Breast epithelium (tissue), 4 donors: ENCODE data around the gene LIPK. TPM values are rescaled to one million over a fixed set of nuclear protein-coding genes. Genes with fewer than 3 reads are reported as not detected.

Experiments used
- DNase-seq, 2 donors: peaks; one replicate each; pipeline ENCODE4 v3.0.0-alpha.2; 2019; ENCODE audit warnings: low spot score in 2 of 2
- H3K27ac ChIP-seq, 2 donors: fragments of 200-600 bp; sonication (generic) in 1 of 2; one replicate each; pipeline ENCODE4 v1.5.1; 2016 to 2019; ENCODE audit warnings: mild to moderate bottlenecking in 1 of 2
- H3K27me3 ChIP-seq, 2 donors: fragments of 200-600 bp; sonication (generic) in 1 of 2; one replicate each; pipeline versions ENCODE4 v1.5.1 to v1.6.0; 2017 to 2019; ENCODE audit warnings: control low read depth in 1 of 2, mild to moderate bottlenecking in 1 of 2
- H3K36me3 ChIP-seq: fragments of 200-600 bp; one replicate; pipeline ENCODE4 v1.5.1; 2019
- H3K4me1 ChIP-seq, 2 donors: fragments of 200-600 bp; sonication (generic); one replicate each; pipeline ENCODE4 v1.5.1; 2016 to 2019; ENCODE audit warnings: control low read depth in 1 of 2
- H3K4me3 ChIP-seq, 3 donors: fragments of 200-600 bp; sonication (generic); 1 replicate in 2 of 3; 2 replicates in 1 of 3; pipeline ENCODE4 v1.5.1; 2016 to 2019; ENCODE audit warnings: mild to moderate bottlenecking in 3 of 3, moderate library complexity in 2 of 3
- H3K9me3 ChIP-seq, 2 donors: fragments of 200-600 bp; sonication (generic) in 1 of 2; one replicate each; pipeline ENCODE4 v1.5.1; 2016 to 2019; ENCODE audit warnings: control low read depth in 1 of 2
- CTCF ChIP-seq, 3 donors: fragments of 450-650 bp; IDR thresholded peaks; one replicate each; pipeline ENCODE4 v1.5.1; 2016 to 2017; ENCODE audit warnings: antibody characterized with exemption in 3 of 3, mild to moderate bottlenecking in 3 of 3, moderate library complexity in 3 of 3
- POLR2A ChIP-seq: fragments of 450-650 bp; IDR thresholded peaks from one replicate; pipeline ENCODE4 v1.6.1; 2016; ENCODE audit warnings: antibody characterized with exemption, mild to moderate bottlenecking, moderate library complexity
- POLR2AphosphoS5 ChIP-seq, 3 donors: sonication (generic); formaldehyde crosslinking; IDR thresholded peaks; one replicate each; pipeline ENCODE4 v1.6.1; 2017; ENCODE audit warnings: antibody characterized with exemption in 3 of 3
- intact Hi-C: fragments of 100-400 bp; cut with DNase I; formaldehyde crosslinking; loops from one replicate; pipeline ENCODE4 v1.15.1; 2023; ENCODE audit warnings: low total_unique reads
- total RNA-seq, 3 donors: library from RNA; depleted of rRNA; stranded (reverse); fragments of >200 nt; gene quantifications; one replicate each; pipeline ENCODE4 v1.1.0, GENCODE V29; 2016

LIPK gene
- total RNA-seq, 3 donors from 2014 or later = 0.66 to 3.2 TPM; not detected in 1

DNA sequence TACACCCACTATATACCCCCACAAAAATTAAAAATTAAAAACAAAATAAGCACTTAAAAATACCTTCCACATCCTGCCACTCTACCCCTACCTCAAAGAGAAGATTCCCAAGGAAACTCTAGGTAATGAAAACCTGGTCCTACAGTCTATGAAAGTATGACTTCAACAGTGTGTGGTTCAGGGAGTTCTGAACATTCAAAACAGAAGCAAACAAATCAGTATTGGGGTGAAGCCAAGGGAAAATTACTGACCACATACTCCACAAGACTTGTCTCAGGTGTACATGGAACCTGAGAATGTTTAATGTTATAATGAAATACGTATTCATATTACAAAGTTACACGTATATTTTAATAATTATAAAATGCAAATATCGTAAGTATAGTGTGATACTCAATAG is 76.2 kb downstream of the LIPK start:
- Histone ChIP-seq H3K9me3 (no peaks in the 10 kb centered on the region), H3K27ac (no peak overlapping the region), H3K27me3 (no peaks in the 10 kb centered on the region), H3K4me3 (no peak overlapping the region), H3K36me3 (no peaks in the 10 kb centered on the region), H3K4me1 (no peaks in the 10 kb centered on the region)
- intact Hi-C loops = no loop called here
- no peak for DNase-seq
- no peak for TF ChIP-seq POLR2A
- no peak for TF ChIP-seq CTCF (IDR thresholded peaks at IDR 0.05)
- no peak for TF ChIP-seq POLR2AphosphoS5 (IDR thresholded peaks at IDR 0.05)

DNA sequence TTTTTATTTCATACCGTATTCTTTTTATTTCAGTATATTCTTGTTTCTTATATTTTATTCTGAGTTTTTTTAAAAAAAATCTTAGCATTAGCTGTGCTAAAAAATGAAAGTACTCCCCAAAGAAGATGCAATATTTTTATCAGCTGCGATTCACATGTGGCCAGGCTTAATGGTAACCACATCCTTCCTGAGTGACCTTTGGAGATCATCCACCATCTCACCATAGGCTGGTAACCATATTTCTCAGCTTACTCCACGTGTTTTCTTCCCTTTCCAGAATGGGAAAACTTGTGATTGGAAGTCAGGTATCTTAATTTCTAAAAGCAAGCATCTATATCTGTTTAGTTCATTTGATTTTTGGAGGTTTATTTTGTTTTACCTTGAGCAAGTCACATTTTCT is 77.7 kb downstream of the LIPK start:
- Histone ChIP-seq H3K4me3 (no peak overlapping the region), H3K9me3 (no peaks in the 10 kb centered on the region), H3K27me3 (no peaks in the 10 kb centered on the region), H3K4me1 (no peaks in the 10 kb centered on the region), H3K36me3 (no peaks in the 10 kb centered on the region), H3K27ac (no peak overlapping the region)
- no peak for TF ChIP-seq CTCF (IDR thresholded peaks at IDR 0.05)
- TF ChIP-seq POLR2AphosphoS5 (IDR thresholded peaks at IDR 0.05) = no peak
- TF ChIP-seq POLR2A = no peak
- intact Hi-C loops = no loop called here
- no peak for DNase-seq

- TF ChIP-seq CTCF (IDR thresholded peaks at IDR 0.05) (no peak), POLR2A (no peak), POLR2AphosphoS5 (IDR thresholded peaks at IDR 0.05) (no peak)
- Histone ChIP-seq H3K27me3 (no peaks in the 10 kb centered on the region), H3K36me3 (no peaks in the 10 kb centered on the region), H3K9me3 (no peaks in the 10 kb centered on the region), H3K4me1 (no peaks in the 10 kb centered on the region), H3K27ac (no peak overlapping the region), H3K4me3 (no peak overlapping the region)
- no peak for DNase-seq
- intact Hi-C loops = no loop called here
Measured at GRCh38 chr10:88786032-88786770, 80.2 kb downstream of the LIPK start.

DNA sequence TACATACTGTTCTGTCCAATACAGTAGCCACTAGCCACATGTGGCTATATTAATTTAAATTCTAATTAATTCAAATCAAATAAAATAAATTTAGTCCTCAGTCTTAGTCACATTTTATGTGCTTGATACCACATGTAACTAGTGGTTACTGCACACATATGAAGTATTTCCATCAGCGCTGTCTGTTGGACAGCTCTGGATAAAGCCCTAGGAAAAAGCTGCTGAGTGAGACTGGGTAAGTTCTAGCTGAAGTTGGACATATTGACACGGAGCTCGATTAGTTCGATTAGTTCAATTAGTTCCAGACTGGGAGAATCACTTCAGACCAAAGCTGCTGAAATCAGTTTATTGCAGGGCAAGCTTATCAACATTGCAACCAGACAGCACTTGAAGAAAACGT is 81.4 kb downstream of the LIPK start:
- no peaks in the 10 kb centered on the region for H3K4me1 ChIP-seq
- intact Hi-C loops = no loop called here
- H3K4me3 ChIP-seq = no peak overlapping the region
- H3K27ac ChIP-seq = no peak overlapping the region
- TF ChIP-seq CTCF (IDR thresholded peaks at IDR 0.05) (no peak), POLR2A (no peak), POLR2AphosphoS5 (IDR thresholded peaks at IDR 0.05) (no peak)
- H3K9me3 ChIP-seq = no peaks in the 10 kb centered on the region
- H3K36me3 ChIP-seq = no peaks in the 10 kb centered on the region
- no peaks in the 10 kb centered on the region for H3K27me3 ChIP-seq
- no peak for DNase-seq

- no peak for TF ChIP-seq CTCF (IDR thresholded peaks at IDR 0.05)
- intact Hi-C loops = no loop called here
Measured at GRCh38 chr10:88788924-88789323, 82.9 kb downstream of the LIPK start.

More at GRCh38 chr10:88788924-88789323, 82.9 kb downstream of the LIPK start:
- H3K36me3 ChIP-seq = no peaks in the 10 kb centered on the region
- H3K4me3 ChIP-seq = no peak overlapping the region
- no peaks in the 10 kb centered on the region for H3K9me3 ChIP-seq
- H3K27me3 ChIP-seq = no peaks in the 10 kb centered on the region
- no peak overlapping the region for H3K27ac ChIP-seq
- no peak for DNase-seq
- H3K4me1 ChIP-seq = no peaks in the 10 kb centered on the region
